NCI-H2196 (cell line): ENCODE measurements around the gene SF3A2.
A peak's percentile ranks its signal among the peaks of the same experiment; 100 is the strongest.

ENCODE experiments used
- DNase-seq: peaks from one replicate; lab custom pipeline; 2025; ENCODE audit not compliant: unreplicated experiment; lab: John Stamatoyannopoulos, UW

SF3A2 gene

DNA sequence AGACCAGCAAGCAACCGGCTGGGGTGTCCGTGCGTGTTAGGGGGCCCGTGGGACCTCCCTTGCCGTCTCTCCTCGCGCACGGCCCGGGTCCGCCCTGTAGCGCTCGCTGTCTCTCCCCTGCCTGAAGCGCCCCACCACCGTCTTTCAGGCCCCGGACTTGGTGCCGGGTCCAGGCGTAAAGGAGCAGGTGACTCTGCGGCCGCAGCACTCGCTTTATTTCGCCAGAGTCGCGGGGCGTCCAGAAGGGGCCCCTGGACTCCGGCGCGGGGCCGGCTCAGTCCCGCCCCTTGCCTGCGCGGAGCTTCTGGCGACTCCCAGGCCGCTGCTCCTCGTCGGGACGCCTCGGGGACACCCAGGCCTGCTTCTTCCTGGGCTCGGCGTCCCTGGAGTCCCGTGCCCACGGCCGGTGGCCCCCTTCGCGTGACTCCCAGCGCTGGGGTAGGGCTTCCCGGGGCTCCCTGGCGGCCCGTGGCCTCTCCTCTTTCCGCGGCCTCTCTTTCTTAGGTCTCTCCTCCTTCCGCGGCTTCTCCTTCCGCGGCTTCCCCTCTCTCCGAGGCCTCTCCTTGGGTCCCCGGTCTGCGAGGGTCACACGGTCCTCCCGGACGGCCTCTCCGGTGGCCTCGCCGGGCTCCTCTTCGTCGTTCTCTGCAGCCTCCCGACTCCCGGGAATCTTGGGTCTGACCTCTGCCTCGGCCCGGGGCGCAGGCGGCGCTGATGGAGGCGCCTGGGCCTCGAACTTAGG lies 15.6 kb downstream of the SF3A2 start:
- DNase-seq, result no peak

DNA sequence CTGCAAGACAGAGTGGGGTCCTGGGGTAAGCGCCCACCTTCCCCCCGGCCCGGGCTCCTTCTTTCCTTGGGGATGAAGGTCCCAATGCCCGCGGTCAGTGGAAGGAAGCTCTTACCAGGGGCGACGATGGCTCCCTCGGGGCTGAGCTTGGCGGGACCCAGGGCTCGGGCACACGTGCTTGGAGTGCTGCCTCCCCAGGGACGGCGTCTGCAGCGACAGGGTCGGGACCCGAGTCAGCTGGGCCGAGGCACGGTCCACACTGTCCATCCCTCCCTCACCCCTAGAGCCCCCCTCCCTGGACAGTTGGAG lies 16.1 kb downstream of the SF3A2 start:
- no peak for DNase-seq

DNA sequence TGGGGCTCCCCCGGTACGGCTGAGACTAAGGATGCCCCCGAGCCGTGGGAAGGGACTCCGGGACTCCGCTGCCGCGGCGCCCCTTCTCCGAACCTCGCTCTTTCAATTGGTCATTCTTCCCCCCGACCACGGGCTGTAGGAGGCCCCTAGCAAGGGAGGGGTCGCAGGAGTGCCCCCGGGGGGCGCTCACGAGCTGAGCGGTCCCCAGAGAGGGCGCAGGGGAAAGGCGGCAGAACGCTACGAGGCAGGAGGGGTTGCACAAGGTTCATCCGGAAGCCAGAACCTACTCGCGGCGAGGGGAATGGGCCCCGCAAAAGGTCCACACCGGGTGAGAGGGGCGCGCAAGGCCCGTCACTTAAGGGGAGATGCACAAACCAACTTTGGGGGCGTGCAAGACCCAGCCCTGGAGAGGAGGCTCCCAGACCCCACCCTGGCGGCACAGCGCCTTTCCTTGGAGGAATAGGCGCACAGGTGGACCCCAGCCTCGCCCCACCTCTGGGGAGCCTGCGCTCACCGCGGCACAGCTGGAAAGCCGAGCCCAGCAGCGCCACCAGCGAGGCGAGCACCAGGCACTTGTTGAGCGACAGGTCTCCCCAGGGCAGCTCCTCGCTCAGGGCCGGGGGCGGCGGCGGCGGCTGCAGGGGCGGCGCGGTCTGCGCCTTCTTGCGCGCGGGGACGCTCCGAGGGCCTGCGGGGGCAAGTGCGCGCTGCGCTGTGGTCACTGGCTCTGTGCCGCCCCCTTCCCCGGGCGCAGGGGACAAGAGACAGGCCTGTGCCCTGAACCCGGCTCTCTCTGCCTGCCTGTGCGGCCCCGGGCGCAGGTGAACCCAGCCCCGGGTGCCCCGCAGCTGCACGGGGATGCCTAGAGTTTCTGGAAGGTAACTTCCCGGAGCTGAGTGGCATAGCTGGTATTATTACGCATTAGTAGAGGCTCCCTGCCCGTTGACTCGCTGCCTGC lies 16.8 kb downstream of the SF3A2 start:
- DNase-seq, result no peak

DNA sequence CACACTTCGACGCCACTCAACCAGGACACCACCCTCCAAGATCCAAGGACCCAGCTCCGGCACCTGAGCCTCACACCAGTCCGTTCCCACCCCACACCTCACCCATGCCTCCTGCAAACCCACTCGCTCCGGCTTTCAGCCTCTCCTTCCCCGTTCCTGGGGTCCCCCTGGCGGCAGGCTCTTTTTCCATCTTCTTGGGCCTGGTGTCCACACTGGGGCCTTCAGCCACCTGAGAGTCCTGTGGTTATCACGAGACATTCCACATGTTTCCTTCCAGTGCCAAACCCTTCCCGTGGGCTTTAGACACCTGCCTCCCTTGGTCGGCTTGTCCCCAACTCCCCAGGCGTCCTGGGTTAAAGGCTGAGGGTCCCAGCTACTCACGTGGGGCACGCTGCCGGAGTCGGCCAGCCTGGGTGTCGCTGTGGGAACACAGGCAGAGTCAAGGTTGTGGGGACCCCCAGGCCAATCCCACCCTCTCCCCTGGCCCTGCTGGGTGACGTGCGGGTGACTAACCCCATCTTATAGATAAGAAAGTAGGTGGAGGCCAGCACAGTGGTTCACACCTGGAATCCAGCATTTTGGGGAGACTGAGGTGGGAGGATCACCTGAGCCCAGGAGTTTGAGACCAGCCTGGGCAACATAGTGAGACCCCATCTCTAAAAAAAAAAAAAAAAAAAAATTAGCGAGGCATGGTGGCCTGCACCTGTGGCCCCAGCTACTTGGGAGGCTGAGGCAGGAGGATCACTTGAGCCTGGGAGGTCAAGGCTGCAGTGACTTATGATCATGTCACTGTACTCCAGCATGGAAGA lies 17.6 kb downstream of the SF3A2 start:
- DNase-seq, result no peak

DNA sequence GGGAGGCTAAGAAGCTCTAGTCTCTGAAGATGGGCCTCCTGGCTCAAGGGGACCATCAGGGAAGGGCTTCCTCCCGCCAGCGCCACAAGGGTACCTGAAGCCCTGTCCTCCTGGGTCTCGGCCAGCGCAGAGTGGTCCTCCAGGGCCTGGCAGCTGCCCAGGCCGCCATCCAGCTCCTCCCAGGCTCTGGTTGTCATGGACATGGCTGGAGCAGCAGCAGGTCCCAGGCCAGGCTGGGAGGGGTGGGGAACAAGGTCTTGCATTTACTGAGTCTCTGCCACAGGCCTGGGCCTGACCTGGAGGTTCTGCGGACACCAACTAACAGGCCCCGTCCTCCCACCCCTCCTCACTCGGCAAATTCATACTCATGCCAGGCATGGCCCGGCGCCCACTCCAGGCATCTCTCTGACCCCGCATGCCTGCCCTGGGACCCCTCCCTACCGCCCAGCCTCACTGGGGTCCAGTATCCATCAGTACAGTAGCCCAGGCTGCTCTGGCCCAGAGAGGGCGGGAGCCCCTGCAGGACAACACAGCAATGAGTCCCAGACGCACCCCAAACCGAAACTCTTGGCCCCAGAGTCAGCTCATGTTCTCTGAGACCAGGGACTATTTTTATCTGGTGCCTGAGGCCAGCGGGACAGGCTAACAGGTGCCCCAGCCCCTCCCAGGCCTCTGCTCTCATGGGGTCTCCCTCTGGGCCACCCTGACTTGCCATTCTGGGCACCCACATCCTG lies 18.7 kb downstream of the SF3A2 start:
- no peak for DNase-seq

DNA sequence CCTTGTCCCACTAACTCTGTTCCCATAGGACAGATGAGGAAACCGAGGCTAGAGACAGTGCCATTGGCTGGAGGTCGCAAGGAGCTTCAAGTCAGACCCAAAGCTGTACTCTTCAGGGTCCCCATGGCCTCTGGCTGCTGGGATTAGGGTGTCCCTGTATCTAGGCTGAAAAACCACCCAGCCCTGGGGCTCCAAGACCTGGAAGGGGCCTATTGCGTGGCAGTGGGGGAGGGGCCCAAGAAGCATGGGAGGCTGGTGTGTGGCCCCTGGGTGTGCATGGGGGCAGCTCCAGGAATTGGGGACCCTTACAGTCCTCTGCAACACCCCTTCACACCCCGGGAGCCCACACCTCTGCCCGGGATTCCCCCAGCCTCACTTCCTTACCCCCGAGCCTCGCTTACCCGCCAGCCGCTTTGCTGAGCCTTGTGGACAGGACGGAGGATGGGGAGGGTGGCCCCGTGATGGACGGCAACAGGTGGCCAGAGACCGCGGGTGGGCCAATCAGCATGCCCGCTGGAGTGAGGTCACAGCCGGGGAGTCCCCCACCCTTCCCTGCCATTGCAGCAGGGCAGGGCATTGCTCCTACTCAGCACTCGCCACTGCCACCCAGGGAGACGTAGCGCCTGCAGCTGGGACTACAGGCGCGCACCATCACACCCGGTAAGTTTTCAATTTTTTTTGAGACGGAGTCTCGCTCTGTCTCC lies 19.5 kb downstream of the SF3A2 start, which contains the start of gene JSRP1:
TSS of gene JSRP1 (minus strand) at position 436 of the 704 bp plus-strand sequence. CDS start 1,103 bp downstream, outside the sequence.
- no peak for DNase-seq

DNA sequence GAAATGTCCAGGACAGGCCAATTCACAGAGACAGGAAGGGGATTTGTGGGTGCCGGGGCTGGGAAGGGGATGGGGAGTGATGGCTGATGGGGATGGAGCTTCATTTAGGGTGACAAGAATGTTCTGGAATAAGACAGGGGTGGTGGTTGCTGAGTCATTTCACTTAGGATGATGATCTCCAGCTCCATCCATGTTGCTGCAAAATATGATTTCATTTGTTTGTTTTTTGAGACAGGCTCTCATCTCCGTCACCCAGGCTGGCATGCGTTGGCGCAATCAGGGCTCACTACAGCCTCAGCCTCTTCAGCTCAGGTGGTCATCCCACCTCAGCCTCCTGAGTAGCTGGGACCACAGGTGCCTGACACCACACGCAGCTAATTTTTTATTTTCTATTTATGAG lies 22.7 kb downstream of the SF3A2 start:
- DNase-seq, result no peak

DNA sequence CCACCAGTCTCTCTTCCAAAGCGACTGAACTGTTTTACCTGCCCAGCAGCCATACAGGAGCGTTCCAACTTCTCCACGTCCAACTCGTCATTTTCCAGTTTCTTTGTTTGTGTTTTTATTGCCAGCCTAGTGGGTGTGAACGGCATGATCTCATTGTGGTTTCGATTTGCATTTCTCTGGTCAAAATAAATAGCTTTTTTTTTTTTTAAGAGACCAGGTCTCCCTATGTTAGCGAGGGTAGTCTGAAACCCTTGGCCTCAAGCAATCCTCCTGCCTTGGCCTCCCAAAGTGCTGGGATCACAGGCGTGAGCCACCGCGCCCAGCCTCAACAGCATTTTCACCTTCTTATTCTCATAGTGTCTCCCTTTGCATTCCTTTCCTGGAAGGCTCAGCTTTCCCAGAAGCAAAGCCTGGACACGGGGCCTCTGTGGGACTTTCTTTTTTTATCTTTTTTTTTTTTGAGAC lies 23.7 kb downstream of the SF3A2 start:
- DNase-seq, result no peak

DNA sequence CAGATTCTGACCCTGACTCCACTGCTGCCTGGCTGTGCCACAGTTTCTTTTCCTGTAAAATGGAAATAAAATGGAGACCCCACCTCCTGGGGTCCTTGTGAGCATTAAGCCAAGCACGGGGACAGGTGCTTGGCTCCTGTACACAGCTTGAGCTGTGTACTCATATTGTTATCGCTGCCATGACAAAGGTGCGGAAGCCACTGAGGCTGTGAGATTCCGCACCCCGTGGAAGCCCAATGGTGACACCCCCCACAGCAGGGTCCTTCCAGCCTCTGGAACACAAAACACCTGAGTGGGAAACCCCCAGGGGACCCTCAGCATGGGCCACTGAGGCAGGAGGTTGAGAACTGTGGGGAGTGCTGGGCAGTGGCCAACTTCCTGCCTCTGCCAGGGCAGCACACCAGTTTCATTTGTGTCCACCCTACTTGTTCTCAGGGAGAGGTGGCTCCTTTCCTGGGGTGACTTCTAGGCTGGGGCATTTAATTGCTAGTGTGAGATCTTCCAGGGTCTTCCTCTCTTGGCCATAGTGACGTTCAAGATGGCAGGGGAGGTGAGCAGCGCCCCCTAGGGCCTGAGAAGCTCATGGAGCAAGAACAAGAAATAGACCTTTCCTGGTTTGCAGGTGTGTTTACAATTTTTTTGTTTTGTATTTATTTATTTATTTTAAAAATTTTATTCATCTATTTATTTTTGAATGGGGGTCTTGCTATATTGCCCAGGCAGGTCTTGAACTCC lies 25.0 kb downstream of the SF3A2 start:
- no peak for DNase-seq

DNA sequence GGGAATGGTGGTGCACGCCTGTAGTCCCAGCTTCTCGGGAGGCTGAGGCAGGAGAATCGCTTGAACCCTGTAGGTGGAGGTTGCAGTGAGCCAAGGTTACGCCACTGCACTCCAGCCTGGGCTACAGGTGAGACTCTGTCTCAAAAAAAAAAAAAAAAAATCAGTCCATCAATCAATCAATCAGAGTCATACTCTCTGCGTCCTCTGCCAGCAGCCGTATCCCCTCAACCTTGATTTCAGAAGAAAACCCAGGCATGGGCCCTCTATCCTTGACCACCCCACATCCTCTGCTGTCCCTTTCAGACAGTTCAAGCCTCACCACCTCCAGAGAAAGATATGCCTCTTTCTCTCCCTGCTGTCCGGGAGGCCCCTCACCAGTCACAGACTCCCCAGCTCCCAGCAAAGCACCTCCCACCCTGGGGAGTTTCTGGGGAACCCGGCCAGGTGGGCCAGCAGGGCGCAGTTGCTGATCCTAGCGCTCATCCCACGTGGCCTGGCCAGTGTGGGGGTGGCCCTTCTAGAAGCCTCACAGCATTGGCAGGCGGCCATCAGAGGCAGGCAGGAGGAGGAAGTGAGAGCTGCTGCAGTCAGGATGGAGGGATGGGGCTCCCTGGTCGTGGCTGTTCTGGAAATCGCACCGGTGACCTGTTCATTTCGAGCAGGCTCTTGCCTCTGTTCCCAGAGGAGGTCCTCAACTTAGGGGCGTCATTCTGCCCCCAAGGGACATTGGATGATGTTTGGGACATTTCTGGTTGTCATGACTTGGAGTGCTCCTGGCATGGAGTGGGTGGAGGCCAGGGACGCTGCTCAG lies 29.8 kb downstream of the SF3A2 start:
- peak; percentile 66 for DNase-seq

DNA sequence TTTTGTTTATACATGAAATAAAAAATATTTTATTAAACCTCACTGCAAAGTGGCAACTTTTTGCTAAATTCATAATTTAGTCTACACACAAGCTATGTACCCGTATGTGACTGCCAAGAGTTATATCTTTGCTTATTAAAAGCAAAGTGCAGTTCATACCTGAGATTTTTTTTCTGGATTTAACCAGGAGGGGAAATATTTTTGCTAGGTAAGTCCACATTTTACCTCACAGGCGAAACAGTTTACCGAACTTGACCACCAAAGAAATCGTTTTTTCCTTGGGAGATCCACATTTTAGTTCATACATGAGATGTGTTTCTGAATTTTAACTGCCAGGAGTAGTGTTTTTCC lies 31.8 kb downstream of the SF3A2 start:
- no peak for DNase-seq

DNA sequence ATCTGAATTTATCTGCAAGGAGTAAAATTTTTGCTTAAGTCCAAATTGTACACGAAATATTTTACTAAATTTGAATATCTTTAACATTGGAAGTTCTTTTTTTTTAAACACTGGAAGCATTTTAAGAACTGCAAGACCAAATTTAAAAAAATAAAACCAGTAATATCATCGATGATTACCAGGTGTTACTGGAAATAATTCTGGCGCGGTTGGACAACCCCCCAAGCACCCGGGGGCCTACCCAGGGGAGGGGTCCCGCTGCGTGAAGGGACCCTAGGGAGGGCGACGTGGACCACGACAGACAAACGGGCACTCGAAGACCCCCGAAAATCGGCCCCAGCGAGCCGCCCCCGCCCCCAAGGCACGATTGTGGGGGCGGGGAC lies 32.2 kb downstream of the SF3A2 start:
- no peak for DNase-seq

DNA sequence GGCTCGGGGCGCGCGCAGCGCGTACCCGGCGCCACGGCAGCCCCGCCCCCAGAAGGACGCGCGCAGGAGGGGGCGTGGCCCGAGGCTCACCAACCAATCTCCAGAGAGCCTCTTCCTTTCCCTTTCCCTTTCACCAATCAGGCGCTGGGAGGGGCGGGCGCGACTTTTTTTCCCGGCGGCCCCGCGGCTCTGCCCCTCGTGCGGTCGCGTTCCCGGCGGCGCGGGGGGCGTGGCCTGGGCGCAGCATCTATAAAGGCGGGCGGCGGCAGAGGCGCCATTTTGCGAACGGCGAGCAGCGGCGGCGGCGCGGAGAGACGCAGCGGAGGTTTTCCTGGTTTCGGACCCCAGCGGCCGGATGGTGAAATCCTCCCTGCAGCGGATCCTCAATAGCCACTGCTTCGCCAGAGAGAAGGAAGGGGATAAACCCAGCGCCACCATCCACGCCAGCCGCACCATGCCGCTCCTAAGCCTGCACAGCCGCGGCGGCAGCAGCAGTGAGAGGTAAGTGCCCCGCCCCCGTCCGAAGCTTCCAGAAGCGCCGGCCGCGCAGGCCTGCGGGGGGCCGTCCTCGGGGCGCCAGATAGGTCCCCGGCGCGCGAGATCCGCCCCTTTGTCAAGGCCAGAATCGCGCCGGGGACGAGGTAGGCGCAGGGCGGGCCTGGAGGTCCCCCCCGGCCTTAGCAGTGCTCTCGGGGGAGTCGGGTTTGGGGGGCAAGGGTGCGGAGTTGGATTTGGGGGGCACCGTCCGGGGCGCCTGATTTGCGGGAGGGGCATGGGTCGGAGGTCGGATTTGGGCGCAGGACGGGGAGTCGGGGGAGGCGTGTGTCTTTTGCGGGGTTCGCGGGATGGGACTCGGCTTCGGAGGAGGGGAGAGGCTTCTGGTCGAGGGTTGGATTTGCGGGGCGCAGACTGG lies 32.9 kb downstream of the SF3A2 start:
- peak; percentile 95 for DNase-seq

DNA sequence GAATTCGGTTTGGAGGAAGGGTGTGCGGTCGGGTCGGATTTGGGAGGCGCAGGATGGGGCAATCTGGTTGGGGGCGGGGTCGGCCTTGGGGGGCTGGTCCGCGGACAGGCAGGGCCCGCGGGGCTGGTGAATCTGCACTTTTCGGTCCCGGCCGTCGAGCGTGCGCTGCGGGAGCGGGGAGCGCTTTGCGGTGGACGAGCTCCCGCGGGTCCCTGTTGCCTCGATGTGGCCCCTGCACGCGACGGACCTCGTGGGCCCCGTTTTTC lies 33.5 kb downstream of the SF3A2 start:
- DNase-seq, result no peak

DNA sequence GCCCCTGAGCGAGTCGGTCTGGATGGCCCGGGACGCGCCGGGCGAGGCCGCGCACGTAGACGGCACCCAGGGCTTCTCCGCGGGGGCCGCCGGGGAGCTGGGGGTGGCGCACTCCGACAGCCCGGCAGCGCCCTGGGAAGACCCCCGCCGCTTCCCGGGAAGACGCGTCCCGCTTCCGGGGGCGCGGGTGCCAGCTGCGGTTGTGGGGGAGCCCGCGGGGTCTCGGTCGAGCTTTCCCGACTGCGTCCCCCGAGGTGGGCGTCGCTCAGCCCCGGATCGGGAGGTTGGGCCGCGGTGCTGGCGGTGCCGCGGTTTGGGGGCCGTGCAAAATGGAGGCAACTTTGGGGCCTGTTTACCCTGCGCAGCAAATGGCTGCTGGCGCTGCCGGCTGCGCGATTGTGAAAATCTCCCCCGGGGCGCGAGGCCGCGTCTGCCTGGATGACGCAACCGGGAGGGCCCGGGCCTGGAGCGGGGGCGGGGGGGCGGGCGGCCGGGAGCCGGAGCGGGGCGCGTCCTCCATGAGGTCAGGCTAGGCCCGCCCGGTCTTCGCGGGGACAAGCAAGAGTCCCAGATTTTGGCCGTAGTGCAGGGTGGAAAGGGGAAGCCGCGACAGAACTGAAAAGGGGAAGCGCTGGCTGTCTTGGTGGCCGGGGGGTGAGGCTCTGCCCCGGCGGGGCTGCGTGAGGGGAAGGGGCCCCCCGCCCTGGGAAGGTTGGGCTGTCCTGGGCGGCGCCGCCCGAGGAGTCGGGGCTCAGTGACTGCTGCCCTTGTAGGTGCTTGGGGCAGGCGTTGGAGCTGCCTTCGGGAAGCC lies 34.0 kb downstream of the SF3A2 start:
- peak; percentile 34 for DNase-seq

DNA sequence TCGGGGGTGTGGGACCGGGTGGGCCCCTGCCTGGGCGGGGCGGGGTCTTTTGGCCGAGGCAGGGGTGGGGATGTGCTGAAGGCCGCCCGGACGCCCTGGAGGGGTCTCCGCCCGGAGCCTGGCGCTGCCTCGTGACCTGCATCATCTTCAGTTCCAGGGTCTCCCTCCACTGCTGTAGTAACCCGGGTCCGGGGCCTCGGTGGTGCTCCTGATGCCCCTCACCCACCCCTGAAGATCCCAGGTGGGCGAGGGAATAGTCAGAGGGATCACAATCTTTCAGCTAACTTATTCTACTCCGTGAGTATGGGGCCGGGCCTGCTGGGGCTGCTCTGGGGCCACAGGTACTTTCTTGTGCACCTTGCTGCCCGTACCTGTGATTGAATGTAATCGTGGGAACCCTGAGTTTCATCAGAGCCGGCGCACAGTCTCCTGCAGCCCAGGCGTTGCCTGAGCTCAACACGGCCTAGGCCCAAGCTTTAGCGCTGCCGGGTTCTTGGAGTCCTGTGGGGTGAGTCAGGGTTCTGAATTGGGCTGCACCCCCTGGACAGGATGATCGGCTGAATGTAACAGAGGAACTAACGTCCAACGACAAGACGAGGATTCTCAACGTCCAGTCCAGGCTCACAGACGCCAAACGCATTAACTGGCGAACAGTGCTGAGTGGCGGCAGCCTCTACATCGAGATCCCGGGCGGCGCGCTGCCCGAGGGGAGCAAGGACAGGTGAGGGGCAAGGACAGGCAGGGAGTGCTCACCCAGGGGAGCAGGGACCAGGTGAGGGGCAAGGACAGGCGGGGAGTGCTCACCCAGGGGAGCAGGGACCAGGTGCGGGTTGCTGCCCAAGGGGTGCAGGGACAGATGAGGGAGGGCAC lies 34.8 kb downstream of the SF3A2 start:
- no peak for DNase-seq
